Activated CD4-positive, alpha-beta T cell treated with anti-CD3 and anti-CD28 coated beads, Interleukin-2, amount 10 ng/mL, durations not matched to agents 24 days and 14 days (primary cell): ENCODE data around the gene DEPP1. TPM values are rescaled to one million over a fixed set of nuclear protein-coding genes. Genes with fewer than 3 reads are reported as not detected.

ENCODE experiments used
- DNase-seq: peaks from one replicate; pipeline ENCODE4 v3.0.0; 2022
- H3K27ac Mint-ChIP-seq: one replicate; pipeline ENCODE4 v1.8.0; 2022; ENCODE audit warnings: mild to moderate bottlenecking, mixed read lengths
- H3K27me3 Mint-ChIP-seq: one replicate; pipeline ENCODE4 v1.8.0; 2022; ENCODE audit warnings: mixed read lengths
- H3K36me3 Mint-ChIP-seq: one replicate; pipeline ENCODE4 v1.8.0; 2022; ENCODE audit warnings: low read depth, mild to moderate bottlenecking, mixed read lengths
- H3K4me1 Mint-ChIP-seq: one replicate; pipeline ENCODE4 v1.8.0; 2021; ENCODE audit warnings: mixed read lengths
- H3K4me3 Mint-ChIP-seq: one replicate; pipeline ENCODE4 v1.8.0; 2022; ENCODE audit warnings: mild to moderate bottlenecking, moderate library complexity, mixed read lengths
- H3K9me3 Mint-ChIP-seq: one replicate; pipeline ENCODE4 v1.8.0; 2021; ENCODE audit warnings: mixed read lengths
- intact Hi-C: fragments of 100-400 bp; cut with micrococcal nuclease; formaldehyde crosslinking; loops from one replicate; pipeline ENCODE4 v1.15.1; 2023
- total RNA-seq: library from RNA; stranded (reverse); gene quantifications from 2 replicates; pipeline ENCODE4 v1.2.3, GENCODE V29; 2022

The DEPP1 gene
- total RNA-seq, 1 donor from 2014 or later, result 3.3 TPM

DNA sequence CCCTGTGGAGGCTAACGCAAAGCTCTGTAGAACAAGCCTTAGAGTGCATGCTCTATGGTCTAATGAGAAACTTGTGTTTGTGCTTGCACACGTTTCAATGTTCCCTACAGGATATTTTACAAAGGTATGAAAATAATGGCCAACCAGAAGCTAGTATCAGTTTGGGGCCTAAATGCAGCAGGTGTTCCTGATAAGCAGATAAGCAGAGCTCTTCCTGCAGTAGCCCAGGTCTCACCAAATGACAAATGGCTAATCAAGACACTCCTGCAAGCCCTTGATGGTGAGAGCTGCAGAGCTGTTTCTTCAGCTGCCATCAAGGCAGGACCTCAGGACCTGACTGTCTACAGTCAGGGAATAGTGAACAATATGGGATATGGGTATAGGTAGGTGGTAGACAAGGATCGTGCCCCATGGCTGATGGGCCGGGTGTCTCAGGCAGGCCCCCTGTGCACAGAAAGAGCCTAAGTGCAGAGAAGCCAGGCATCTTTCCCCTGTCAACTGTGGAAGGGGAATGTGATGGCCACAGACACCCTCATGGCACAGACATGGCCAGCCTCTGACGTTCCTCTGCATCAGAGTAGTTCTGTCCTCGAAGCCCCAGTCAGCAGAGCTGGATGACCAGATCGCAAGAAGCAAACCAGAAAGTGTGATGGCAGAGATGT is 42.2 kb downstream of the DEPP1 start:
- peaks cover 7% of the 10 kb centered on the region for H3K4me1 Mint-ChIP-seq
- H3K27ac Mint-ChIP-seq, result no peak overlapping the region
- intact Hi-C loops, result no loop called here
- H3K4me3 Mint-ChIP-seq, result no peak overlapping the region
- no peak for DNase-seq
- no peaks in the 10 kb centered on the region for H3K9me3 Mint-ChIP-seq
- H3K27me3 Mint-ChIP-seq, result peaks cover 7% of the 10 kb centered on the region
- no peaks in the 10 kb centered on the region for H3K36me3 Mint-ChIP-seq

GRCh38 chr10:44935966-44936295 is 42.7 kb downstream of the DEPP1 start:
- H3K36me3 Mint-ChIP-seq, result no peaks in the 10 kb centered on the region
- H3K4me3 Mint-ChIP-seq, result no peak overlapping the region
- no peak for DNase-seq
- intact Hi-C loops, result no loop called here
- no peaks in the 10 kb centered on the region for H3K9me3 Mint-ChIP-seq
- peak overlapping the region; percentile 32 for H3K27ac Mint-ChIP-seq
- H3K4me1 Mint-ChIP-seq, result peaks cover 7% of the 10 kb centered on the region
- H3K27me3 Mint-ChIP-seq, result peaks cover 2% of the 10 kb centered on the region

DNA sequence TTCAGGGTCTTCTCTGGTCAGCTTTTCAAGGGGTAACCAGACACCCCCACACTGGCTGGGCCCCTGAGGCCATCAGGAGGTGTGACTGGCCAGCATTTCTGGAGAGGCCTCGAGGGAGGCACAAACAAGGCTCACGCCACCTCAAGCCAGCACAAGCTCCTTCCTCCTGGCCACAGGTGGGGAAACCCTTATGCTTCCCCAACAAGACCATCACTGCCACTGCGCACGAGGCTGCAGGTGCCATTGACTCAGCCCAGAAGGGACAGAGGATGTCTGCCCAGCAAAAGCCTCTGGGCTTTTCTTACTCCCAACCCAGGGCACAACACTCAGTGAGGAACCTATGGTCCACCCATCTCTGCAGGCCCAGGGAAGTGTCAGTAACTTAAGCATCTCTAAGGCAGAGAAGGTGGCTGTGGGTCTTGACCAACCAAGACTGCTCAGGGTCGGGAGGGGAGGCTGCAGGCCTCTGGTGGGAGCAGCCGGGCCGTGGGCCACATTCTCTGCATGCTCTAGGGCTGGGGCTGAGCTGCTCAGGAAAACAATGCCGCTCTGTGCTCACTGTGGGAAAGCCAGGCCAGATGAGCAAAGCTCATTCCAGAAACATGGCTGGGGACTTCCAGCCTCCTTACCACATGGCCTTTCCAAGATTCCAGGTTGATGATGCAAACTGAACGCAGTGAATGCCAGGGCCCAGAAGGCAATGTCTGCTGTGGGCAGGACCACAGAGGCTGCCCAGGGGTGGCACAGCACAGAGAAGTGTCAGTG is 43.2 kb downstream of the DEPP1 start:
- no peaks in the 10 kb centered on the region for H3K36me3 Mint-ChIP-seq
- peak overlapping the region; percentile 32 for H3K27ac Mint-ChIP-seq
- no peak overlapping the region for H3K4me3 Mint-ChIP-seq
- no peaks in the 10 kb centered on the region for H3K9me3 Mint-ChIP-seq
- peaks cover 7% of the 10 kb centered on the region for H3K4me1 Mint-ChIP-seq
- intact Hi-C loops, result no loop called here
- no peak for DNase-seq
- peaks cover 2% of the 10 kb centered on the region for H3K27me3 Mint-ChIP-seq

DNA sequence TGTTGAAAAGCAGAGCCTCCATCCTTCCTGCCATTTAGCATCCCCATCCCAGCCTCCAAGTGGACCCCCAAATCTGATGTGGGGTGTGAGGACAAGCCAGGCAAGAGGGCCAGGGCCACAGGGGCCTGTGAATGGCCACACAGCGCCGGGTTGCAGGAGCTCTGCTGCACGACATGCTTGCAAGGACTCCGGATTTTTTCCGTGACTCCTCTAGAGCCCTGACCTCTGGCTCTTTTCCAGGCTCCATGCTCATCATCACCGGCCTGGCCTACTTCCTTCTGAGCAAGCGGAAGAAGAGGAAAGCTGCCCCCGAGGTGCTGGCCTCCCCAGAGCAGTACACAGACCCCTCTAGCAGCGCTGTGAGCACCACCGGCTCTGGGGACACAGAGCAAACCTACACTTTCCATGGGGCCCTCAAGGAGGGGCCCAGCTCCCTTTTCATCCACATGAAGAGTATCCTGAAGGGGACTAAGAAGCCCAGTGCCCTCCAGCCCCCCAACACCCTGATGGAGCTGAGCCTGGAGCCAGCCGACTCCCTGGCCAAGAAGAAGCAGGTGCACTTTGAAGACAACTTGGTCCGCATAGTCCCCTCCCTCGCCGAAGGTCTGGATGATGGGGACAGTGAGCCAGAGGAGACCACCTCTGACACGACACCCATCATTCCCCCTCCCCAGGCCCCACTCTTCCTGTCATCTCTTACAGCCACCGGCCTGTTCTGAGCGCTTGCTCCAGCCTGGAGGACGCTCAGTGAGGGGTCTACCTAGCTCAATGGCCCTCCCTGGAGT is 44.0 kb downstream of the DEPP1 start:
- Mint-ChIP-seq H3K27me3 (no peaks in the 10 kb centered on the region), H3K27ac (no peak overlapping the region), H3K9me3 (no peaks in the 10 kb centered on the region), H3K4me3 (no peak overlapping the region), H3K36me3 (no peaks in the 10 kb centered on the region), H3K4me1 (peaks cover 7% of the 10 kb centered on the region)
- DNase-seq, result no peak
- intact Hi-C loops, result no loop called here

GRCh38 chr10:44933451-44934321 is 44.9 kb downstream of the DEPP1 start:
- intact Hi-C loops, result loop anchor here (2.0 kb wide), 2 partner anchors 25 to 75 kb away; partner anchors contain the start of gene RASSF4
- no peak overlapping the region for H3K4me3 Mint-ChIP-seq
- no peaks in the 10 kb centered on the region for H3K36me3 Mint-ChIP-seq
- H3K27me3 Mint-ChIP-seq, result no peaks in the 10 kb centered on the region
- H3K4me1 Mint-ChIP-seq, result peaks cover 7% of the 10 kb centered on the region
- H3K9me3 Mint-ChIP-seq, result no peaks in the 10 kb centered on the region
- no peak for DNase-seq
- H3K27ac Mint-ChIP-seq, result no peak overlapping the region

- Mint-ChIP-seq H3K27me3 (peaks cover 6% of the 10 kb centered on the region), H3K4me1 (peaks cover 7% of the 10 kb centered on the region), H3K4me3 (no peak overlapping the region), H3K9me3 (no peaks in the 10 kb centered on the region), H3K36me3 (no peaks in the 10 kb centered on the region), H3K27ac (no peak overlapping the region)
- intact Hi-C loops, result loop anchor here (1.0 to 2.0 kb wide), 3 partner anchors 26 to 76 kb away; partner anchors contain the start of gene RASSF4
- peak; percentile 96 for DNase-seq
Observed at GRCh38 chr10:44932517-44933450, 45.8 kb downstream of the DEPP1 start.

DNA sequence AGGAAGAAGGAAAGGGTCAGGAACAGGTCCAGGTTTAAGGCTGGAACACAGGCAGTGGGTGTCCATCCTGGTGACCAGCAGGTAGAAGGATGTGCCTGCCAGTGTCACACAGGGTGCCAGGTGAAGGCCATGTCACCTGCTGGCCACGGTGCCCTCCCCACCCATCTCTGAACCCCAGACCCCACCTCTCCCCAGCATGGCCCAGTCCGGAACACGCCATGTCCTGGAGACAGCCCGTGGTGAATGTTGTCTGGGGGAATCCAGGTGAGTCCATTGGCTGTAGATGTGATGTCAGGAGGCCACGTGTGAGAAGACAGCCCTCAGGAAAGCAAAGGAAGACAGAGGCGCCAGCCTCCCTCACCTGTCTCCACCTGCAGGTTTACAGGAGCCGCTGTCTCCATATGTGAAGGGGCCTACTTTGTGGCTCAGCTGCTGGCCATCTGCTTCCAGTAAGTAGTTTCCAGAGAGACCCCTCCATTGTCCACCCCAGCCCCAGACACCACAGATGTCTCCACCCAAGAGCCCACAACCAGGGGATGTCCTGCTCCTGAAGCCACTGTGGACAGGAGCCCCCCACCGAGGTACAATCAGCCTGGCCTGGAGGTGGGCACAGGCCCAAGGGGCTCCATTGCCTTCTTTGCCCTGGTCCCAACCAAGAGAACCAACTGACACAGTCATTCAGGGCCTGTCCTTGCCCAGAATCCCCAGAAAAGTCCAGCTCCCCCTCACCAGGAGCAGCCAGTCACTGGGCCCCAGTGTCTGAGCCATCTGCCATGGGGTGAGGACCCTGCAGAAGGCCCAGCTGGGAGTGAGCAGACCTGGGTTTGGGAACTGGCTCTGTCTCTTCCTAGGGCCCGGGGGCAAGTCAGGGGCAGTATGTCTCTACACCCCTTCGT is 46.7 kb downstream of the DEPP1 start:
- H3K36me3 Mint-ChIP-seq, result no peaks in the 10 kb centered on the region
- no peaks in the 10 kb centered on the region for H3K9me3 Mint-ChIP-seq
- no peak overlapping the region for H3K4me3 Mint-ChIP-seq
- peaks cover 7% of the 10 kb centered on the region for H3K4me1 Mint-ChIP-seq
- H3K27me3 Mint-ChIP-seq, result peaks cover 6% of the 10 kb centered on the region
- DNase-seq, result no peak
- intact Hi-C loops, result loop anchor here (1.0 to 2.0 kb wide), 3 partner anchors 27 to 77 kb away; partner anchors contain the start of gene RASSF4
- no peak overlapping the region for H3K27ac Mint-ChIP-seq

GRCh38 chr10:44930904-44931620 is 47.5 kb downstream of the DEPP1 start:
- Mint-ChIP-seq H3K4me3 (no peak overlapping the region), H3K36me3 (no peaks in the 10 kb centered on the region), H3K9me3 (no peaks in the 10 kb centered on the region), H3K4me1 (peaks cover 7% of the 10 kb centered on the region), H3K27me3 (peaks cover 6% of the 10 kb centered on the region), H3K27ac (no peak overlapping the region)
- intact Hi-C loops, result no loop called here
- DNase-seq, result no peak

- H3K27me3 Mint-ChIP-seq, result peaks cover 6% of the 10 kb centered on the region
- DNase-seq, result no peak
- intact Hi-C loops, result no loop called here
Observed at GRCh38 chr10:44929356-44930255, 49.0 kb downstream of the DEPP1 start.

DNA sequence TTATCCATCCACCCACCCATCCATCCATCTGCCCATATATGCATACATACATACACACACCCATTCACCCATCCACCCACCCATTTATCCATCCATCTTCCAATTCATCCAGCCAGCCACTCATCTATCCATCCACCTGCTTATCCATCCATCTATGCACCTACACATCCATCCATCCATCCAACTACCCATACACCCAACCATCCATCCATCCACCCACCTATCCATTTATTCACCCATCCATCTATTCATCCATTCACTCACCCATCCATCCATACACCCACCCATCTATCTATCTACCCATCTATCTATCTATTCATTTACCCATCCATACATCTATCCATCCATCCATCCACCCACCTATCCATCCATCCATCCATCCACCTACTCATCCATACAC is 50.1 kb downstream of the DEPP1 start:
- Mint-ChIP-seq H3K4me1 (peaks cover 2% of the 10 kb centered on the region), H3K27me3 (peaks cover 6% of the 10 kb centered on the region), H3K4me3 (no peak overlapping the region), H3K9me3 (no peaks in the 10 kb centered on the region), H3K27ac (no peak overlapping the region), H3K36me3 (no peaks in the 10 kb centered on the region)
- DNase-seq, result no peak
- intact Hi-C loops, result no loop called here

More at GRCh38 chr10:44929356-44930255, 49.0 kb downstream of the DEPP1 start:
- H3K27ac Mint-ChIP-seq, result no peak overlapping the region
- peaks cover 2% of the 10 kb centered on the region for H3K4me1 Mint-ChIP-seq
- H3K36me3 Mint-ChIP-seq, result no peaks in the 10 kb centered on the region
- H3K9me3 Mint-ChIP-seq, result no peaks in the 10 kb centered on the region
- no peak overlapping the region for H3K4me3 Mint-ChIP-seq

DNA sequence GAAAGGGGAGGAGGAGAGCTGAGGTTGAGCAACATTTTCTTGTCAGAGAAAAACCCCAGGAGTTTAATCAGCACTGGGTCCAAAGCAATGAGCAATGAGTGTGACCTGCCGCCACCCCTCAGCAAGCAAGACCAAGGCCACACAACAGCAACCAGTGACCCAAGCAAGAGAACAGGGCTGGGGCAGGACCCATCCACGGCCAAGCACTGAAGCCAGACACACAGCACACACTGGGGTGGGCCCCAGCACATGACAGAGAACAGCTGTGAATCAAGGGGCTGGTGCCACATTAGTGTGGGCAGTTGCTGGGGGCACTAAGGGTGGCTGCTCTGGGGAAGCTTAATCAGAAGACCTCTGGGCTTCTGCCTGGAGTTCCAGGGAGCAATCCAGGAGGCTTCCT is 51.3 kb downstream of the DEPP1 start:
- Mint-ChIP-seq H3K27me3 (peaks cover 6% of the 10 kb centered on the region), H3K4me3 (no peak overlapping the region), H3K9me3 (no peaks in the 10 kb centered on the region), H3K4me1 (no peaks in the 10 kb centered on the region), H3K36me3 (no peaks in the 10 kb centered on the region), H3K27ac (no peak overlapping the region)
- intact Hi-C loops, result no loop called here
- DNase-seq, result no peak
